Natural killer cell (primary cell): ENCODE results near the gene RAB6B. TPM values are rescaled to one million over a fixed set of nuclear protein-coding genes. Genes with fewer than 3 reads are reported as not detected.

ENCODE experiments used
- ATAC-seq, 3 donors: fragments of 150-1000 bp in 2 of 3; fragments of 200-7000 bp in 1 of 3; cut with Tn5 transposase; 1 replicate in 1 of 3; 2 replicates in 2 of 3; pipeline ENCODE4 v1.10.0; 2021; ENCODE audit warnings: mild to moderate bottlenecking in 2 of 3, moderate library complexity in 2 of 3
- DNase-seq, 2 donors: peaks; one replicate each; pipeline versions ENCODE4 v3.0.0 to v3.0.0-alpha.2; 2013 to 2021; ENCODE audit warnings: mixed read lengths in 1 of 2
- H3K27ac ChIP-seq: one replicate; pipeline ENCODE4 v1.5.1; 2013; ENCODE audit warnings: mild to moderate bottlenecking, low read length
- H3K27me3 ChIP-seq: one replicate; pipeline ENCODE4 v1.6.1; 2013; ENCODE audit warnings: low read length; ENCODE audit not compliant: control insufficient read depth, insufficient read depth
- H3K36me3 ChIP-seq: one replicate; pipeline ENCODE4 v1.6.1; 2013; ENCODE audit warnings: low read length; ENCODE audit not compliant: control insufficient read depth, insufficient read depth
- H3K4me1 ChIP-seq: one replicate; pipeline ENCODE4 v1.6.1; 2013; ENCODE audit warnings: low read length; ENCODE audit not compliant: control insufficient read depth, insufficient read depth
- H3K4me3 ChIP-seq: one replicate; pipeline ENCODE4 v1.5.1; 2013; ENCODE audit warnings: low read length
- H3K9me3 ChIP-seq: one replicate; pipeline ENCODE4 v1.6.1; 2013; ENCODE audit warnings: low read length; ENCODE audit not compliant: control insufficient read depth, insufficient read depth
- H3K27ac Mint-ChIP-seq, 2 donors: one replicate each; pipeline ENCODE4 v1.8.0; 2022; ENCODE audit warnings: mild to moderate bottlenecking in 2 of 2, mixed read lengths in 2 of 2, moderate library complexity in 1 of 2
- H3K27me3 Mint-ChIP-seq, 2 donors: one replicate each; pipeline ENCODE4 v1.8.0; 2022; ENCODE audit warnings: low read depth in 2 of 2, mixed read lengths in 2 of 2
- H3K36me3 Mint-ChIP-seq: one replicate; pipeline ENCODE4 v1.8.0; 2022; ENCODE audit warnings: mixed read lengths
- H3K4me1 Mint-ChIP-seq, 2 donors: one replicate each; pipeline ENCODE4 v1.8.0; 2022; ENCODE audit warnings: mixed read lengths in 2 of 2
- H3K4me3 Mint-ChIP-seq: one replicate; pipeline ENCODE4 v1.8.0; 2022; ENCODE audit warnings: mild to moderate bottlenecking, moderate library complexity, mixed read lengths
- H3K9me3 Mint-ChIP-seq, 2 donors: one replicate each; pipeline ENCODE4 v1.8.0; 2022; ENCODE audit warnings: mixed read lengths in 2 of 2
- WGBS: methylation state at CpG from one replicate; pipeline ENCODE4 v1.1.7; 2013; ENCODE audit warnings: missing lambda C conversion rate; ENCODE audit not compliant: insufficient coverage; 5-methylcytosine and 5-hydroxymethylcytosine counted together
- intact Hi-C: fragments of 100-400 bp; cut with micrococcal nuclease; formaldehyde crosslinking; loops from one replicate; pipeline ENCODE4 v1.14.2; 2022
- total RNA-seq, 4 donors: library from RNA; stranded (reverse); fragments of 120-200 nt in 1 of 4; gene quantifications; one replicate each; pipeline versions ENCODE4 v1.2.3 to v1.2.4, GENCODE V29; 2013 to 2022
- TF ChIP-seq, protein P1 (sequence below): fragments of 200-600 bp; IDR thresholded peaks from one replicate; pipeline ENCODE4 v1.8.0; 2022; ENCODE audit warnings: antibody characterized with exemption

The RAB6B gene
- total RNA-seq, 3 donors from 2014 or later (not counting 1 experiment from before 2014, with no cell fraction given) = 1.4 to 2.7 (median 1.6) TPM

DNA sequence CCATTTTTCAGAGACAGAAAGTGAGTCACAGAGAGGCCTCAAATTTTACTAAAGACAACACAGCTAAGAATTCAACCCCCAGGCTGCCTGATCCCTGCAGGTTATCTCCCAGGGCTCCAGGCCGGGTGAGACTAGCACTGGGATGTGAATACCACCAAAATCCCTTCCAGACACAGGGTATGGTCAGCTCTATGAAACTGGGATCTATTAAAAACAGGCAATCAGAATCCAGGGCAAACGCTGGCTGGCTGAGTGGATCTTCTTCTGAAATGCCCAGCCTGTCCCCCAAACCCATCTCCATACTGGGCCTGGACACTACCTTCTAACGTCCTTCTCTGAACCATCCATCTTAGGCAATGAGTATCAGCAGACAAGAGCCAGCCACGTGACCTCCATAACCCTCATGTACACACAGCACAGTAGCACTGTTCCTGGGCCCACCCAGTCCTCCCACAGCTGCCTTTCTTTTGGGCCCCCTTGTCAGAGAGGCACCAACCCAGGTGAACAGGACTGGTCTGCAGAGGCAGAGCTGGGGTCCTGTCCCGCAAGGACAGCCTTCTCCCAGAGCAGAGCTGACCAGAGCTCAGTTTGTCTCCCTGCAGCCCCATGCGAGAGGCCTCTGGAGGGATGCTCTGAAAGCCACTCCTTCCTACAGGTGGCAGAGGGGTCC lies 1.9 kb downstream of the RAB6B start:
- Histone ChIP-seq H3K27me3 (no peaks in the 10 kb centered on the region), H3K9me3 (no peaks in the 10 kb centered on the region), H3K4me3 (no peak overlapping the region), H3K27ac (no peak overlapping the region), H3K36me3 (no peaks in the 10 kb centered on the region), H3K4me1 (peaks cover 5% of the 10 kb centered on the region)
- DNase-seq (no peak), ATAC-seq (no peak)
- H3K4me3 Mint-ChIP-seq = peak overlapping the region; percentile 28
- H3K9me3 Mint-ChIP-seq = no peaks in the 10 kb centered on the region
- no peaks in the 10 kb centered on the region for H3K36me3 Mint-ChIP-seq
- no peak overlapping the region for H3K27ac Mint-ChIP-seq
- WGBS = 92% methylated on average over 6 of the region's 6 CpGs
- TF ChIP-seq, protein P1, sequence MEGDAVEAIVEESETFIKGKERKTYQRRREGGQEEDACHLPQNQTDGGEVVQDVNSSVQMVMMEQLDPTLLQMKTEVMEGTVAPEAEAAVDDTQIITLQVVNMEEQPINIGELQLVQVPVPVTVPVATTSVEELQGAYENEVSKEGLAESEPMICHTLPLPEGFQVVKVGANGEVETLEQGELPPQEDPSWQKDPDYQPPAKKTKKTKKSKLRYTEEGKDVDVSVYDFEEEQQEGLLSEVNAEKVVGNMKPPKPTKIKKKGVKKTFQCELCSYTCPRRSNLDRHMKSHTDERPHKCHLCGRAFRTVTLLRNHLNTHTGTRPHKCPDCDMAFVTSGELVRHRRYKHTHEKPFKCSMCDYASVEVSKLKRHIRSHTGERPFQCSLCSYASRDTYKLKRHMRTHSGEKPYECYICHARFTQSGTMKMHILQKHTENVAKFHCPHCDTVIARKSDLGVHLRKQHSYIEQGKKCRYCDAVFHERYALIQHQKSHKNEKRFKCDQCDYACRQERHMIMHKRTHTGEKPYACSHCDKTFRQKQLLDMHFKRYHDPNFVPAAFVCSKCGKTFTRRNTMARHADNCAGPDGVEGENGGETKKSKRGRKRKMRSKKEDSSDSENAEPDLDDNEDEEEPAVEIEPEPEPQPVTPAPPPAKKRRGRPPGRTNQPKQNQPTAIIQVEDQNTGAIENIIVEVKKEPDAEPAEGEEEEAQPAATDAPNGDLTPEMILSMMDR = no peak
- peaks cover 36 to 47% of the 10 kb centered on the region in 2 donors for H3K27me3 Mint-ChIP-seq
- no peaks in the 10 kb centered on the region for H3K4me1 Mint-ChIP-seq
- intact Hi-C loops = no loop called here

DNA sequence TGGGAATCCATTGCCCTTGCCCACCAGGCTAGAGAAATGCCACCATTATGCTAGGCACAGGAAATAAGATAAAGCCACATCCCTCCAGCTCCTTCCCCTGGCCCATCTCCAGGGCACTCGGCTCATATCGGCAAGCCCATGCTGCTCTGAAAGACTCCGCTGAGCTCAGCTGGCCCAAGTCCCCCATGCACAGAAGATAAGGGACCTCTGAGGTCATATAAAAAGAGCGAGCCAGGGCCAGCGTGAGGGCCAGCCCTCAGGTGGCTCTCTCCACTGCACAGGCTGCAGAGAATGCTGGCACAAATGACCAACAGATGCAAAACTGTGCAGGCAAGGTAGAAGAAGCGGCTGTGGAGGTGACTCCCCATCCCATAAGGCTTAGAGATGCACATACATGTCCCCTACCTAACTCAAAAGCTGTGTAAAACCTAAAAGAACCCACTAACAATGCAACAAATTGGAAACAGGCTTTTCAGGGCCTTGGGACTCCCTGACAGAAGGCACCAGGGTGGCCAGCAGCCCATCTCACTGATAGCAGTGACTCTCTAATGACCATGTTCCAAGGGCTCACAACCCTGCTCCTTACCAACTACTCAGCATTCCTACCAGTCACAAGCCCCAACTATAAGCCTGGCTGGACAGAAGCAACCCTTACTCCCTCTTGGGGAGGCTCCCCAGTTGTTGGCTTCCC lies 3.0 kb downstream of the RAB6B start:
- H3K27ac ChIP-seq = no peak overlapping the region
- DNase-seq (no peak), ATAC-seq (no peak)
- no peaks in the 10 kb centered on the region for H3K36me3 ChIP-seq
- H3K4me3 Mint-ChIP-seq = no peak overlapping the region
- H3K9me3 Mint-ChIP-seq = no peaks in the 10 kb centered on the region
- no peaks in the 10 kb centered on the region for H3K4me1 Mint-ChIP-seq
- H3K27me3 ChIP-seq = no peaks in the 10 kb centered on the region
- no peaks in the 10 kb centered on the region for H3K9me3 ChIP-seq
- H3K27ac Mint-ChIP-seq = no peak overlapping the region
- H3K4me3 ChIP-seq = no peak overlapping the region
- intact Hi-C loops = no loop called here
- H3K4me1 ChIP-seq = peaks cover 5% of the 10 kb centered on the region
- peaks cover 36 to 39% of the 10 kb centered on the region in 2 donors for H3K27me3 Mint-ChIP-seq
- 40% methylated on average over 6 of the region's 6 CpGs for WGBS
- TF ChIP-seq, protein P1 = no peak
- H3K36me3 Mint-ChIP-seq = no peaks in the 10 kb centered on the region

DNA sequence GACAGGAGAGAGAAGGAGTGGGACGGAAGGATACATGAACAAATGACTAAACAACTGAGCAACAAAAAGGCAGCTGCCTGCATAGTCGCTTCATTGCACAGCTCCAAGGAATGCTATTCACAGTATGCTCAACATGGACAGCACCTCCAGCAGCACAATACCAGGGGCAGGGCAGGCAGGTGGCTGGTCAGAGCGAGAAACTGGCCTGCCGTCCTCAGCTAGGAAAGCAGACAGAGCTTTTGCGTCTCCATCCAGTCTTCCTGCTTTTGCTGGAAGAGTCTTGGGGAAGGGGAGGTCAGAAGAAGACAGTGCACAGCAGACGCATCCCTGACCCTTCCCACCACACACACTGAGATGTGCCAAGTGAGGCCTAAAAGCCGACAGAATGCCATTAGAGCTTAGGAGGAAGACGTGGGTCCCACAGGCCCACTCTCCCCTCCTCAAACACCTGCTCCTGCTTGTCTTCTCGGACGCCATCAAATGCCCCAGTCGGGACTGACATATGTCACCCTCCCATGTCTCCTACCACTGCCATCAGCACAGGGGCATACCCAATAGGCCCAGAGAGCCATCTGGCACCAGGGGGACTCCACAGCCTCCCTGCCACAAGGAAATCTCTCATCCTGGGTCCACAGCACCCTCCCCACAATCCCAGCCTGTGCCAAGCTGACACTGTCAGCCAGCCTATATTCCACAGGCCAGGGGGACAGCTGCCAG lies 3.9 kb downstream of the RAB6B start:
- Histone ChIP-seq H3K4me1 (peaks cover 5% of the 10 kb centered on the region), H3K27me3 (no peaks in the 10 kb centered on the region), H3K4me3 (no peak overlapping the region), H3K36me3 (no peaks in the 10 kb centered on the region), H3K27ac (no peak overlapping the region), H3K9me3 (no peaks in the 10 kb centered on the region)
- H3K4me3 Mint-ChIP-seq = no peak overlapping the region
- no peaks in the 10 kb centered on the region for H3K36me3 Mint-ChIP-seq
- DNase-seq (no peak), ATAC-seq (no peak)
- intact Hi-C loops = no loop called here
- no peaks in the 10 kb centered on the region for H3K4me1 Mint-ChIP-seq
- no peak overlapping the region for H3K27ac Mint-ChIP-seq
- no peaks in the 10 kb centered on the region for H3K9me3 Mint-ChIP-seq
- peaks cover 28 to 31% of the 10 kb centered on the region in 2 donors for H3K27me3 Mint-ChIP-seq
- 93% methylated on average over 11 of the region's 11 CpGs for WGBS
- TF ChIP-seq, protein P1 = no peak
